ENCODE data around the gene PPIP5K1.

DNA sequence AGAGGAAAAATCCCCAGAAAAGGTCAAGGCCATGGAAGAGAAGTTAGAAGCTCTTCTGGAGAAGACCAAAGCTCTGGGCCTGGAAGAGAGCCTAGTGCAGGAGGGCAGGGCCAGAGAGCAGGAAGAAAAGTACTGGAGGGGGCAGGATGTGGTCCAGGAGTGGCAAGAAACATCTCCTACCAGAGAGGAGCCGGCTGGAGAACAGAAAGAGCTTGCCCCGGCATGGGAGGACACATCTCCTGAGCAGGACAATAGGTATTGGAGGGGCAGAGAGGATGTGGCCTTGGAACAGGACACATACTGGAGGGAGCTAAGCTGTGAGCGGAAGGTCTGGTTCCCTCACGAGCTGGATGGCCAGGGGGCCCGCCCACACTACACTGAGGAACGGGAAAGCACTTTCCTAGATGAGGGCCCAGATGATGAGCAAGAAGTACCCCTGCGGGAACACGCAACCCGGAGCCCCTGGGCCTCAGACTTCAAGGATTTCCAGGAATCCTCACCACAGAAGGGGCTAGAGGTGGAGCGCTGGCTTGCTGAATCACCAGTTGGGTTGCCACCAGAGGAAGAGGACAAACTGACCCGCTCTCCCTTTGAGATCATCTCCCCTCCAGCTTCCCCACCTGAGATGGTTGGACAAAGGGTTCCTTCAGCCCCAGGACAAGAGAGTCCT is 63.6 kb downstream of the PPIP5K1 start:
- TF ChIP-seq, protein P1, sequence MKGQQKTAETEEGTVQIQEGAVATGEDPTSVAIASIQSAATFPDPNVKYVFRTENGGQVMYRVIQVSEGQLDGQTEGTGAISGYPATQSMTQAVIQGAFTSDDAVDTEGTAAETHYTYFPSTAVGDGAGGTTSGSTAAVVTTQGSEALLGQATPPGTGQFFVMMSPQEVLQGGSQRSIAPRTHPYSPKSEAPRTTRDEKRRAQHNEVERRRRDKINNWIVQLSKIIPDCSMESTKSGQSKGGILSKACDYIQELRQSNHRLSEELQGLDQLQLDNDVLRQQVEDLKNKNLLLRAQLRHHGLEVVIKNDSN (IDR thresholded peaks at IDR 0.05) = no peak
- TF ChIP-seq, protein P2, sequence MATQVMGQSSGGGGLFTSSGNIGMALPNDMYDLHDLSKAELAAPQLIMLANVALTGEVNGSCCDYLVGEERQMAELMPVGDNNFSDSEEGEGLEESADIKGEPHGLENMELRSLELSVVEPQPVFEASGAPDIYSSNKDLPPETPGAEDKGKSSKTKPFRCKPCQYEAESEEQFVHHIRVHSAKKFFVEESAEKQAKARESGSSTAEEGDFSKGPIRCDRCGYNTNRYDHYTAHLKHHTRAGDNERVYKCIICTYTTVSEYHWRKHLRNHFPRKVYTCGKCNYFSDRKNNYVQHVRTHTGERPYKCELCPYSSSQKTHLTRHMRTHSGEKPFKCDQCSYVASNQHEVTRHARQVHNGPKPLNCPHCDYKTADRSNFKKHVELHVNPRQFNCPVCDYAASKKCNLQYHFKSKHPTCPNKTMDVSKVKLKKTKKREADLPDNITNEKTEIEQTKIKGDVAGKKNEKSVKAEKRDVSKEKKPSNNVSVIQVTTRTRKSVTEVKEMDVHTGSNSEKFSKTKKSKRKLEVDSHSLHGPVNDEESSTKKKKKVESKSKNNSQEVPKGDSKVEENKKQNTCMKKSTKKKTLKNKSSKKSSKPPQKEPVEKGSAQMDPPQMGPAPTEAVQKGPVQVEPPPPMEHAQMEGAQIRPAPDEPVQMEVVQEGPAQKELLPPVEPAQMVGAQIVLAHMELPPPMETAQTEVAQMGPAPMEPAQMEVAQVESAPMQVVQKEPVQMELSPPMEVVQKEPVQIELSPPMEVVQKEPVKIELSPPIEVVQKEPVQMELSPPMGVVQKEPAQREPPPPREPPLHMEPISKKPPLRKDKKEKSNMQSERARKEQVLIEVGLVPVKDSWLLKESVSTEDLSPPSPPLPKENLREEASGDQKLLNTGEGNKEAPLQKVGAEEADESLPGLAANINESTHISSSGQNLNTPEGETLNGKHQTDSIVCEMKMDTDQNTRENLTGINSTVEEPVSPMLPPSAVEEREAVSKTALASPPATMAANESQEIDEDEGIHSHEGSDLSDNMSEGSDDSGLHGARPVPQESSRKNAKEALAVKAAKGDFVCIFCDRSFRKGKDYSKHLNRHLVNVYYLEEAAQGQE (IDR thresholded peaks at IDR 0.05; ENCODE audit: low read depth) = no peak
- no peak for TF ChIP-seq EP300 (IDR thresholded peaks at IDR 0.05; ENCODE audit: borderline replicate concordance)
- TF ChIP-seq, protein P3, sequence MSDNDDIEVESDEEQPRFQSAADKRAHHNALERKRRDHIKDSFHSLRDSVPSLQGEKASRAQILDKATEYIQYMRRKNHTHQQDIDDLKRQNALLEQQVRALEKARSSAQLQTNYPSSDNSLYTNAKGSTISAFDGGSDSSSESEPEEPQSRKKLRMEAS (IDR thresholded peaks at IDR 0.05) = no peak
- TF ChIP-seq RAD21 (IDR thresholded peaks at IDR 0.05; ENCODE audit: low read depth) = no peak
- no peak for TF ChIP-seq TCF12 (IDR thresholded peaks at IDR 0.05; ENCODE audit: low read depth)

Data from Ishikawa (cell line).